GM21526 (cell line): Measurements from ENCODE around the gene USF2.

ENCODE experiments used
- ATAC-seq: cut with Tn5 transposase; IDR thresholded peaks from one replicate; pipeline ENCODE4 v1.9.1; 2021; ENCODE audit warnings: moderate library complexity; ENCODE audit not compliant: unreplicated experiment, low FRiP score

USF2 gene

DNA sequence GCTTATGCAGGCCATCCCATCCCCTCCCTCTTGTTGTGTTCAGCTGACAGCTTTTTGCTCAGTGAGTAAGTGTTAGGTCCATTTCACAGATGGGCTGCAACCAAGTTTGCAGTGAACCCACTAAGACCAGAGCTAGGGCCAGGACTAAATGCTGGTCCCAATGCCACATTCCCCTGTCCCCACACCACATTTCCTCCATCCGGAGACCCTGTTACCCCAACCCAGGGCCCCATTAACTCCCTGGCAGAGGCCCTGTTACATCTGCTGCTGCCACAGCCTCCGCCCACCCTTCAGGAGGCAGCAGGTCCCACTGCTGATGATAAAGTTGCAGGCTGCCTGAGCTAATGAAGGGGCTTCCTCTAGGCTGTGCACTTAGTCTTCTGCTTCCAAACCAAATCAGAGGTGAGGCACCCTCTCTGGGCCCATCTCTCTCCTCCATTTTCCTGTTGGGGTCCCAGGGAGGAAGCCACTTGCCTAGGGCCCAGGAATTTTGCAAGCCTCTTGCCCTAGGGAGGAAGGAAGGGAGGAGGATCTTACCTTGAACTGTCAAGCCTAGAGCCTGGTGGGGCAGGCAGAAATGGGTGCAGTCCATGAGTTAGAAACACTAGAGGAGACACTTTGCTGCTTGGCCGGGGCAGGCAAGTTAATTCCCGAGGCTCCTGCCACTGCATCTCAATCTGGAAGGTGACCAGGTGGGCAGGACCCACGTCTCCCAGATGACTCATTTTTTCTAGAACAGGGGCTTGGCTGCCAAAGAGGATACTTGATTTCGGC is 3.4 kb upstream of the USF2 start:
- no peak for ATAC-seq

DNA sequence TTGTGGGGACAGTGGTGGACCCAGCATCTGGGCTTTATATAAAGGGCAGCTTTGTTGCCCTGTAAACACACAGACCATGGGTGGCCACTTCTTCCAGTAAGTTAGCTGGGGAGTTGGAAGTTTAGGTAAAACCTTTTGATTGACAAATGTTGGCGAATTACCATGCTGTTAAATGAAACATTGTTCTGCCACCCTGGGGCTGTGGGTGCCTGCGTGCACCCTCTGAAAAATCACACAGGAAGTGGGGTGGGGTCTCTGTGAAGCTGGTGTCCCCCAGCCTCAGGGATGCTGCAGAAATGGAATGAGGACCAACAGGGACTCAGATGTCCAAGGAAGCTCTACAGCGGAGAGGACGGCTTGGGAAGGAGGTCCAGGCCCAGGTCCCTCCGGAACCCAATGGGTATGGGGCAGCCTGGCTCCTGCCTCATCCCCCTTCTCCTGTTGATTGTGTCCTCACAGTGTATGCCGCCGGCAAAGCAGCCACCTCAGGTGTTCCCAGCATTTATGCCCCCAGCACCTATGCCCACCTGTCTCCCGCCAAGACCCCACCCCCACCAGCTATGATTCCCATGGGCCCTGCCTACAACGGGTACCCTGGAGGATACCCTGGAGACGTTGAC is 2.8 kb upstream of the USF2 start:
- ATAC-seq: no peak

DNA sequence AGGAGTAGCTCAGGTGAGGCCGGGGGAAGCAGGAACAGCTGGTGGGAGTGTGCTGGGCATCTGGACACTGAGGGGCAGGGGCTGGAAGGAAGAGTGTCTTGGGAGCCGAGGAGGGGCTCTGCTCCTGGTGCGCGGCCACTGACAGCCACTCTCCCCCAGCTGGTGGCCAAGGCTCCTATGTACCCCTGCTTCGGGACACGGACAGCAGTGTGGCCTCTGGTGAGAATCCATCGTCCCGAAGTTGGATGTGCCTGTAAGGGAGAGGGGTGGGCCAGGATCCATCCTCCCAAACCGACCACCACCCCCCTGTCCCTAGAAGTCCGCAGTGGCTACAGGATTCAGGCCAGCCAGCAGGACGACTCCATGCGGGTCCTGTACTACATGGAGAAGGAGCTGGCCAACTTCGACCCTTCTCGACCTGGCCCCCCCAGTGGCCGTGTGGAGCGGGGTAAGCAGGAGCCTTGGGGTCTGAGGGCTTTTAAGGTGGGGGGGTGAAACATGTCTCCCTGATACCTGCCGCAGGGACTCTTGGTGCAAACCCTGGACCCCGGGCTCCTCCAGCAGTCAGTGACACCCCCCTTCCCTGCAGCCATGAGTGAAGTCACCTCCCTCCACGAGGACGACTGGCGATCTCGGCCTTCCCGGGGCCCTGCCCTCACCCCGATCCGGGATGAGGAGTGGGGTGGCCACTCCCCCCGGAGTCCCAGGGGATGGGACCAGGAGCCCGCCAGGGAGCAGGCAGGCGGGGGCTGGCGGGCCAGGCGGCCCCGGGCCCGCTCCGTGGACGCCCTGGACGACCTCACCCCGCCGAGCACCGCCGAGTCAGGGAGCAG is 2.0 kb upstream of the USF2 start:
- no peak for ATAC-seq

DNA sequence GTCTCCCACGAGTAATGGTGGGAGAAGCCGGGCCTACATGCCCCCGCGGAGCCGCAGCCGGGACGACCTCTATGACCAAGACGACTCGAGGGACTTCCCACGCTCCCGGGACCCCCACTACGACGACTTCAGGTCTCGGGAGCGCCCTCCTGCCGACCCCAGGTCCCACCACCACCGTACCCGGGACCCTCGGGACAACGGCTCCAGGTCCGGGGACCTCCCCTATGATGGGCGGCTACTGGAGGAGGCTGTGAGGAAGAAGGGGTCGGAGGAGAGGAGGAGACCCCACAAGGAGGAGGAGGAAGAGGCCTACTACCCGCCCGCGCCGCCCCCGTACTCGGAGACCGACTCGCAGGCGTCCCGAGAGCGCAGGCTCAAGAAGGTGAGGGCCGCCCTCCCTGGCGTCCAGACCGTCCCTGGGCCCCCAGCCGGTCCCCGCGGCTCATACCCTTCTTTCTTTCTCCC is 1.4 kb upstream of the USF2 start:
- ATAC-seq: no peak

DNA sequence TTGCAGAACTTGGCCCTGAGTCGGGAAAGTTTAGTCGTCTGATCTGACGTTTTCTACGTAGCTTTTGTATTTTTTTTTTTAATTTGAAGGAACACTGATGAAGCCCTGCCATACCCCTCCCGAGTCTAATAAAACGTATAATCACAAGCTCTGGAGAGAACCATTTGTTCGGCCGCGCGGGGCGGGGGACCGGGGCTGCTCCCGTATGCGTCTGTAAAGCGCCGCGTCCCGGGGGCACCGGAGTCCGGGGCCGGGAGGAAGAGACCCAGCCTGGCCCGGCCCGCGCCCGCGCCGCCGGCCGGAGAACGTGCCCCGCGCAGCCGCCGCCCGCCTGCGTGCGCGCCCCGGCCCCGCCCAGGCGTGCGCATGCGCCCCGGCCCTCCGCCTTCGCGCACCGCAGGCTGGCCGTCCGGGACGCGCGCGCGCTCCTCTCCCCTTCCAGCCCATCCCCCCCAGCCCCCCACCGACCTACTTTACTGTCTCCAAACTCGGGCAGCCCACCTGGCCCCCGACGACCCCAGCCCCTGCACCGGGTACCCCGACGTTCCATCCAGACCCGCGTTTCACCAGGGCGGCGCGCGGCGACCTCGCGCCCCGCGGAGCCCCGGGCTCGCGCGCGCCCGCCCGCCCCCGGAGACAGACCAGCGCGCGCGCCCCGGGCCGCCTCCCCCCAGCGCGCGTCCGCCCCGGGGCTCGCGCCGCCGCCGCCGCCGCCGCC is 785 bp upstream of the USF2 start:
- no peak for ATAC-seq

DNA sequence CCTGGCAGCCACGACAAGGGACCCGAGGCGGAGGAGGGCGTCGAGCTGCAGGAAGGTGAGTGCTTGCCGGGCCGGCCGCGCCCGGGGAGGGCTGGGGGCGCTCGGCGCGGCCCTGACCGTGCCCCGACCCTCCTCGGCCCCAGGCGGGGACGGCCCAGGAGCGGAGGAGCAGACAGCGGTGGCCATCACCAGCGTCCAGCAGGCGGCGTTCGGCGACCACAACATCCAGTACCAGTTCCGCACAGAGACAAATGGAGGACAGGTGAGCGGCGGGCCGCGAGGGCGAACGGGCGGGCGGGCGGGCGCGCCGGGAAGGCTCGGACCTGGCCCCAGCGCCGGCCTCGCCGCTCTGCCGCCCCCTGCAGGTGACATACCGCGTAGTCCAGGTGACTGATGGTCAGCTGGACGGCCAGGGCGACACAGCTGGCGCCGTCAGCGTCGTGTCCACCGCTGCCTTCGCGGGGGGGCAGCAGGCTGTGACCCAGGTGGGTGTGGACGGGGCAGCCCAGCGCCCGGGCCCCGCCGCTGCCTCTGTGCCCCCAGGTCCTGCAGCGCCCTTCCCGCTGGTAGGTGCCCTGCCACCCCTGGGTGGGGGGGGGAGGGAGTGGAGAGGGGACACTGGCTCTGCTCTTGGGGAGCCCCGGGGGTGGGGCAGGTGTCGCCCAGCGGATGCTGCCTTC is 816 bp downstream of the USF2 start:
- peak; percentile 38 for ATAC-seq

DNA sequence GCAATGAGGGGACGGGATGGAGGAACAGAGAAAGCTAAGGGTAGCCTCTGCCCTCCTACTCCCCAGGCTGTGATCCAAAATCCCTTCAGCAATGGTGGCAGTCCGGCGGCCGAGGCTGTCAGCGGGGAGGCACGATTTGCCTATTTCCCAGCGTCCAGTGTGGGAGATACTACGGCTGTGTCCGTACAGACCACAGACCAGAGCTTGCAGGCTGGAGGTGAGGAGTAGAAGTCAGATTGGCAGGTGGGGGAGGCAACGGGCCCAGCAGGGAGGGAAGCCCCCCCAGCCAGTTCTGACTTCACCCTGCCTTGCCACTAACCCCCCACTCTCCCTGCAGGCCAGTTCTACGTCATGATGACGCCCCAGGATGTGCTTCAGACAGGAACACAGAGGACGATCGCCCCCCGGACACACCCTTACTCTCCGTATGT is 1.6 kb downstream of the USF2 start:
- no peak for ATAC-seq

DNA sequence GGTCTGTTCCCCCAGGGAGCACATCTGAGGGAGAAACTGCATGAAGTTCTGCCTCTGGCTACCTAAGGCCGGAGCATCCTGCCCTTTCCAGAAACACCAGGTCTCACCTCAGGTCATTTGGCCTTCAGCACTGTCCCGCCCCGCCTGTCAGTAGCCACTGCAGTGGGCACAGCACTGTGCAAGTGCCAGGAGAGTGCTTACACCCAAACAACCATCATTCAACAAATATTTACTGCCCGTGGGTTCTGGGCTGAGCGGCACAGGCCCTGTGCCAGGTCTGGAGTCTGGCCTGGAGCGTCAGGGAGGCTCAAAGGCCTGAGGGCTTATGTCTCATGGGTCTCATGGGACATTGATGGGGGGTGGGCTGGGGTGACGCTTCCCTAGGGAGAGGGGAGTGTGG is 2.8 kb downstream of the USF2 start:
- no peak for ATAC-seq

DNA sequence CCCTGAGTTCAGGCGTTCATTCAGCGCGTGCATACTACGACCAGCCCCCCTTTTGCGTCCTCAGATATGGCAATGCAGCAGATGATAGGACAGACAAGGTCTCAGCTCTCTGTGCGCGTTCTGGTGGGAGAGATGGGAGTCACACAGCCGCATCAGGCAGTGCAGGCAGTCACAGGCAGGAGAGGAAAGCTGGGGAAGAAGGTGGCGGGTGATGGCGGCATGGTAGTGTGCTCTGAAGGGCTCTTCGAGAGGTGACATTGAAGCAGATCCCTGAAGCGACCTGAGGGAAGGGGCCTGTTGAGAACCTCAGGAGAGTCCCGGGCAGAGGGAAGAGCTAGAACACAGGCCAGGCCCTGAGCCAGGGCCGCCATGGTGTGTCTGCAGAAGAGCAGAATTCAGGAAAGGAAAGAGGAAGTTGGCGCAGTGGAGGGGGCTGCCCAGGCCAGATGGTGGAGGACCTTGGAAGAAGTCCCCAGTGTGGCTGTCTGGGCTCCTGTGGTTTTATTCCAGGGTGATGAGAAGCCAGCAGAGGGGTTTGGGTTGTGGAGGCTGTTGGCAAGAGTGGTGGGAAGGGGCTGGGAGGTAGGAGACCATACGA is 3.5 kb downstream of the USF2 start:
- no peak for ATAC-seq

DNA sequence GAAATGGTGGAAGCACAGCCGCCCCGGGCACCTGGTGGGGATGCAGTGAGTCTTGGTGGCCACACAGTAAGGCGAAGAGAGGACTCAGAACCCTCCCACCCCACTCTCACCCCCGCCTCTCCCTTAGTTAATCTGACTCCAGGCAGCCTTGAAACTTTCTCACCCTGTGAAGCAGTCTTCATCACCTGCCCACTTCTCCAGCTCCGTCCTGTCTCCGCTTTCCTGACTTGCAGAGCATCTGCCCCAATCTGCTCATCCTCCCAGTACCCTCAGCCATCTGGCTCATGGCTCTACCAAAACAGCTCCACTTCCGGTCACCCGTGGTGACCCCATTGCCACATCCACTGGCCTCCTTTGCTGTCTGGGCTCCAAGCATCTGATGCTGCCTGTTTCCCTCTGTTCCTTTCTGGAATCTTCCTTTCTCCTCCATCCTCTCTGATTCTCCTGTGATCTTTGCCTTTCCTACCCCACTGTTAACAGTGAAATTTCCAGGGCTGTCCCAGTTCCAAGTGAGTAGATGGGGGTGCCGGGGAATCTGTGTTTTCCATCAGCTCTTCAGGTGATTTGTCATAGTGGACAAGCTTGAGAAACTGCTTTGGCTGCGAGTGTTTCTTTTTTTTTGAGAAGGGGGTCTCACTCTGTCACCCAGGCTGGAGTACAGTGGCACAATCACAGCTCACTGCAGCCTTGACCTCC is 4.3 kb downstream of the USF2 start:
- ATAC-seq: no peak

DNA sequence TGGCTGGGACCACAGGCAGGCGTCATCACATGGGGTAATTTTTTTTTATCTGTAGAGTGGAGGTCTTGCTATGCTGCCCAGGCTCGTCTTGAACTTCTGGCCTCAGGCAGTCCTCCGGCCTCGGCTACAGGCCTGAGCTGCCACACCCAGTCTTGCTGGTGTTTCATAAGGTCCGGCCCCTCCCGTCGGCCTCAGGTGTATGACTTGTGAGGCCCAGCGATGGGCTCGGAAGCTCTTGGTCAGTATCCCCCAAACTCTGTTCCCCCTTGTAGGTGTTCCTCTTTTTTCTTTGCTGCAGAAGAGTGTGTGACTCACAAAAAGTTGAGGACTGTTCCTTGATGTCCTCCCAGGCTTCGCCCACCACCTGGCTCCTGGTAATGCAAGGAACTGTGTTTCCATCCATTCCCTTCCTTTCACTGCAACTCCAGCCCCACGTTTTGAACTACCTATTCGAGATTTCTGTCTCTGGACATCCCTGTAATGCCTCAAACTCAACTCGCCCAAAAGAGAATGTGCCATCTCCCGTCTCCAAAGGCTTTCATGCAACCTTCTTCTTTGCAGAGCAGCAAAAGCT is 5.0 kb downstream of the USF2 start:
- ATAC-seq: no peak

DNA sequence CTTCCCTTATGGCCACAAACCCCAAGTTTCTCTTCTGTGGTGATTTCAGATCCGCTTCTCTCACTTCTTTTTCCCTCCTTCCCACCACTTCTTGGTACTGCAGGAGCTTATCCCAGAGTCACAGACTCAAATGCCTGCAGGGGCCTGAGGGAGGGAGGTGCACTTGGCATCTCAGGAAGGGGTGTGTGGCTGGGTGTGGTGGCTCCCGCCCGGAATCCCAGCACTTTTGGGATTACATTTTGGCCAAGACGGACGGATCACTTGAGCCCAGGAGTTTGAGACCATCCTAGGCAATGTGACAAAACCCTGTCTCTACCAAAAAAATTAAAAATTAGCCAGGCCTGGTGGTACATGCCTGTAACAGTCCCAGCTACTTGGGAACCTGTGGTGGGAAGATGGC is 5.6 kb downstream of the USF2 start:
- no peak for ATAC-seq

DNA sequence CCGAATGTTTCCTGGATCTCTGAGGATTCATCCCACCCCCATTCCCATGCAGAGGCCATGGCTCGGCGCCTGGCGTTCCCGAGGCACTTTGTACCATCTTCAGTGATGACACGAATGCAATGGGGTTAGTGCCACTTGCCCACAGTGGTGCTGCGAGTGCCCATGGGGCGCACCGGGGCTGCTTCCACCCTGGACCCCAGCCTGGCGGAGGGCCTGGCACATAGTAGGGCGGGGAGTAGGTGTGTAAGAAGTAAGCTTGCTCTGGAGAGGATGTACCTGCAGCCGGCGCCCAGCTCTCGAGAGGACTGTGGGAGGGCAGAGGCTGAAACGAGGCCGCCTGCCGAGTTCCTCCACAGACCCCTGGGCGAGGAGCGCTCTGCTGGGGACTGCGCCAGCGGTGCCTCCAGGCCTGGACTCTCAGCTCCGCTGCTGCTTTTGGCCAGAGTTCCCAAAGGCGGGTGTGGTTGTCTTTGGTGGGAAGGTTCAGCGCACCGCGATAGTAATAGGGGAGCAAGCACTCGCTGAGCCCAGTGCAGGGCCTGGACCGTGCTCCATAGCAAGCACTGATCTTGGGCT is 8.0 kb downstream of the USF2 start:
- ATAC-seq: no peak

DNA sequence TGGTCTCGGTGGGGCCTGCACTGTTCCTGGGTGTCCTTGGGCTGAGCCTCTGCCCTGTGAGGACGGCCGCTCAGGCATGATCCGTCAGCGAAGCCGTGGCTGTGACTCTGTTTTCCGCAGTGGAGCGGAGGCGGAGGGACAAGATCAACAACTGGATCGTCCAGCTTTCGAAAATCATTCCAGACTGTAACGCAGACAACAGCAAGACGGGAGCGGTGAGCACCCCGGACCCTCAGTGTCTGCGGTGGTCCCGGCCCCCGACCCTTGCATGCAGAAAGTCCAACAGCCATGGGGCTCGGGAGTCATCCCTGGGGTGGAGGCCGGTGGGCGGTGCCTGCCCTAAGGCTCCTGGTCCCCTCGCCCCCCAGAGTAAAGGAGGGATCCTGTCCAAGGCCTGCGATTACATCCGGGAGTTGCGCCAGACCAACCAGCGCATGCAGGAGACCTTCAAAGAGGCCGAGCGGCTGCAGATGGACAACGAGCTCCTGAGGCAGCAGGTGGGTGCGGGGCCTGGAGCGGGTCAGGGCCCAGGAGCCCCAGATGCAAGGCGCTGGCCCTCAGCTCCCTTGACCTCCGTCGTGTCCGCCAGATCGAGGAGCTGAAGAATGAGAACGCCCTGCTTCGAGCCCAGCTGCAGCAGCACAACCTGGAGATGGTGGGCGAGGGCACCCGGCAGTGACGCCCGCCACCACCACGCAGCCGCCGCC is 10.0 kb downstream of the USF2 start:
- no peak for ATAC-seq

DNA sequence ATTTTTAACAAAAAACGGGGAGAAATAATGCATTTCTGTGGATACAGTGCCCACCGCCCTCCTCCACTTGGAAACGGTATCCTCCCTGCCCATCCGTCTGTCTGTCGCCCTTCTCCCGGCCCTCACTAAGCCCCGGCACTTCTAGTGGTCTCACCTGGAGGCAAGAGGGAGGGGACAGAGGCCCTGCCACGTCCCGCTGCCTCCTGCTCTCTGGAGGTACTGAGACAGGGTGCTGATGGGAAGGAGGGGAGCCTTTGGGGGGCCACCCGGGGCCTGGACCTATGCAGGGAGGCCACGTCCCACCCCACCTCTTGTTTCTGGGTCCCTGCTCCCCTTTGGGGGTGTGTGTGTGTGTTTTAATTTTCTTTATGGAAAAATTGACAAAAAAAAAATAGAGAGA is 10.6 kb downstream of the USF2 start:
- ATAC-seq: no peak

DNA sequence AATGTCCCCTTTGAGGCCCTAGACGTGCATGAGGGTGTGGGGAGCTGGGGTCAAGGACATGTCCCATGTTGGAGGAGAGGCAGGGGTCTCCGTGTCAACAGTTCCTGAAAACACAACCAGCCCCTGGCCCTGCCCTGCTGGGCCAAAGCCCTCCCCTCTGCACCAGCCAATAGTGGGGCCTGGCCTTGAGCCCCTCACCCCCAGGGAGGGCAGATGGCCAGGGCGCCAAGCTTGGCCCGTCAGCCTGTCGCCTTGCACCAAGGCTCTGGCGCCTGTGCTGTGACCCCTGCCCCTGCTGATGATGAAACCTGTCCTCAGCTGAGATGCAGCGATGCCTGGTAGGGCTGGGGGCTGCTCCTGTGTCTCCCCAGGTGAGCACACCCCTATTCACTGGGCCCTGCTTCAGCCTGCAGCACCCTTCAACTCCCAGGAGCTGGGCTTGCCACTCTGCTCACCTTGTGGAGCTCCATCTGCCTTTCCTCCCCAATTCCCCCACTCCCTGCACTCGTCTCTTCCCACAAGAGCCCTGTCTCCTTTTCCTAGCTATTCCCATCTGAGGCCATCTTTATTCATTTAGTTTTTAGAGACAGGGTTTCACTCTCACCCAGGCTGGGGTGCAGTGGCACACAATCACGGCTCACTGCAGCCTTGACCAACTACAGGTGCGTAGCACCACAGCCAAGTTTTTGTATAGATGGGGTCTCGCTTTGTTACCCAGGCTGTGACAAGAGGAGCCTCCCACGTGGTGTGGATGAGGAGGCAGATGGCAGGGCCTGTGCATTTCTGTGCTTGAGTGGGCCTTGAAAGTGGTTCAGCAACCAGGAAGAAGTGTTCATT is 11.4 kb downstream of the USF2 start:
- ATAC-seq: no peak

DNA sequence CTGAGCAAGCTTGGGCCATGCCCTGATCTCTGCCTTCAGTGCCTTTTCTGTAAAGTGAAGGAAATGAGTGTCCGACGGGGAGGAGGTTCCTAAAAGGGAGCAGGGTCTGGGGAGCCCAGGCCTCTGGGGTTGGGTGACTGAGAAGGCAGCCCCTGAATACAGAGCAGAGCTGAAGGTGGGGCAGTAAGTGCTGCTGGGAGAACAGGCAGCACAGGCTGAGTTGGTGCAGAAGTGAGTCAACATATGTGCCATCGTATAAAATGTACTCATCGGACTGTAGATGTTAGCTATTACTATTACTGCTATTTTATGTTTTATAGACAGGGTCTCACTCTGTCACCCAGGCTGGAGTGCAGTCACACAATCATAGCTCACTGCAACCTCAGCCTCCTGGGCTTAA is 12.5 kb downstream of the USF2 start:
- ATAC-seq: no peak
